GM19035 (cell line): Measurements from ENCODE around the gene DNAH7.

Experiments used
- ATAC-seq: cut with Tn5 transposase; IDR thresholded peaks from one replicate; pipeline ENCODE4 v1.9.1; 2021; ENCODE audit not compliant: unreplicated experiment

Gene DNAH7

GRCh38 chr2:196079052-196079451 is 10.4 kb upstream of the DNAH7 start:
- no peak for ATAC-seq

GRCh38 chr2:196077821-196078220 is 9.2 kb upstream of the DNAH7 start:
- no peak for ATAC-seq

- ATAC-seq: peak; percentile 63
Observed at GRCh38 chr2:196076778-196077568, 8.3 kb upstream of the DNAH7 start.

- ATAC-seq: no peak
Observed at GRCh38 chr2:196075196-196075595, 6.6 kb upstream of the DNAH7 start.

- ATAC-seq: no peak
Observed at GRCh38 chr2:196074631-196075030, 6.0 kb upstream of the DNAH7 start.

GRCh38 chr2:196073521-196073920 is 4.9 kb upstream of the DNAH7 start:
- no peak for ATAC-seq

- ATAC-seq: no peak
Observed at GRCh38 chr2:196067088-196067382, 1.6 kb downstream of the DNAH7 start.

- no peak for ATAC-seq
Observed at GRCh38 chr2:196066291-196067087, 2.1 kb downstream of the DNAH7 start.

- no peak for ATAC-seq
Observed at GRCh38 chr2:196063773-196064172, 4.9 kb downstream of the DNAH7 start.

GRCh38 chr2:196059491-196059960 is 9.1 kb downstream of the DNAH7 start:
- no peak for ATAC-seq

- no peak for ATAC-seq
Observed at GRCh38 chr2:196054631-196055030, 14.0 kb downstream of the DNAH7 start.

GRCh38 chr2:196046123-196046917 is 22.3 kb downstream of the DNAH7 start:
- no peak for ATAC-seq

GRCh38 chr2:196041786-196042185 is 26.9 kb downstream of the DNAH7 start:
- no peak for ATAC-seq

GRCh38 chr2:196040218-196040617 is 28.4 kb downstream of the DNAH7 start:
- ATAC-seq: no peak

- no peak for ATAC-seq
Observed at GRCh38 chr2:196036442-196036841, 32.2 kb downstream of the DNAH7 start.

- no peak for ATAC-seq
Observed at GRCh38 chr2:196018037-196018436, 50.6 kb downstream of the DNAH7 start.

- ATAC-seq: no peak
Observed at GRCh38 chr2:196012314-196012713, 56.3 kb downstream of the DNAH7 start.

GRCh38 chr2:196000551-196000950 is 68.1 kb downstream of the DNAH7 start:
- no peak for ATAC-seq

- no peak for ATAC-seq
Observed at GRCh38 chr2:195998070-195998469, 70.6 kb downstream of the DNAH7 start.

- ATAC-seq: no peak
Observed at GRCh38 chr2:195995499-195995898, 73.1 kb downstream of the DNAH7 start.

- no peak for ATAC-seq
Observed at GRCh38 chr2:195993623-195994022, 75.0 kb downstream of the DNAH7 start.

GRCh38 chr2:195985741-195986140 is 82.9 kb downstream of the DNAH7 start:
- ATAC-seq: no peak
